ENCODE measurements around the gene FIG4. TPM values are rescaled to one million over a fixed set of nuclear protein-coding genes. Genes with fewer than 3 reads are reported as not detected.

The FIG4 gene
- total and polyA plus RNA-seq, 2 experiments from 2014 or later, result 8.0 to 10.9 TPM

DNA sequence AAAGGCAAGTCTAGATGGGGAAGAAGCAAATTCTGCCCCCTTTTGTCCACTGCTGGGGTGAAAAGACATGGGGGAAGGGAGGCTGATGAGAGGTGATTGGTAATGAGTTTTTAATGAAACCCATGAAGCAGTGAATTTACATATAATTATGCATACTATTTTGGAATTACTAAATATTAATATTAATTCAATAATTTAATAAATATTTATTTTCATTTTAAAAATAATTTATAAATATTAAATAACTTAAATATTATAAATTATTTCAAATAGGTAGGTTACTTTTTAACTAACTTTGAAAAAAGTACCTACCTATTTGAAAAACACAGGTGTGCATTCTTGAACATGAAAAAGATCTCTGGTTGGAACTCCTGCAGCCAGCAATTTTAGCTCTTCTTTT lies 148.9 kb downstream of the FIG4 start:
- TF ChIP-seq CTCF (IDR thresholded peaks at IDR 0.05; ENCODE audit: poor library complexity) (no peak), EZH2 (IDR thresholded peaks at IDR 0.05; ENCODE audit: borderline replicate concordance) (no peak), EZH2phosphoT487 (IDR thresholded peaks at IDR 0.05; ENCODE audit: low read depth, severe bottlenecking, unreplicated experiment) (no peak)
- H3K27ac ChIP-seq, result no peak overlapping the region
- no peaks in the 10 kb centered on the region for H3K9me2 ChIP-seq (replicated peaks; ENCODE audit: insufficient read depth)

GRCh38 chr6:109840796-109841195 lies 149.7 kb downstream of the FIG4 start:
- Histone ChIP-seq H3K4me3 (no peak overlapping the region), H3K79me2 (no peaks in the 10 kb centered on the region), H2AFZ (no peak overlapping the region), H3K4me2 (no peak overlapping the region), H3K27me3 (no peaks in the 10 kb centered on the region), H3K9me2 (replicated peaks; ENCODE audit: insufficient read depth) (no peaks in the 10 kb centered on the region), H3K36me3 (replicated peaks; ENCODE audit: insufficient read depth, low read depth) (no peaks in the 10 kb centered on the region), H3K27ac (no peak overlapping the region), H4K20me1 (ENCODE audit: insufficient read depth, poor library complexity, severe bottlenecking) (no peaks in the 10 kb centered on the region), H3K4me1 (ENCODE audit: insufficient read depth) (no peaks in the 10 kb centered on the region), H3K9me3 (ENCODE audit: low read depth) (no peaks in the 10 kb centered on the region)
- no peak for DNase-seq (ENCODE audit: low spot score)
- WGBS (ENCODE audit: low lambda C conversion rate, missing lambda C conversion rate), result 92% methylated on average over 5 of the region's 5 CpGs
- no peak for TF ChIP-seq EZH2phosphoT487 (IDR thresholded peaks at IDR 0.05; ENCODE audit: low read depth, severe bottlenecking, unreplicated experiment)
- TF ChIP-seq CTCF (IDR thresholded peaks at IDR 0.05; ENCODE audit: poor library complexity), result no peak
- no peak for TF ChIP-seq EZH2 (IDR thresholded peaks at IDR 0.05; ENCODE audit: borderline replicate concordance)

More for the DNA sequence above, 148.9 kb downstream of the FIG4 start:
- DNase-seq (ENCODE audit: low spot score), result no peak
- Histone ChIP-seq H3K36me3 (replicated peaks; ENCODE audit: insufficient read depth, low read depth) (no peaks in the 10 kb centered on the region), H3K79me2 (no peaks in the 10 kb centered on the region), H3K4me1 (ENCODE audit: insufficient read depth) (peaks cover 5% of the 10 kb centered on the region), H4K20me1 (ENCODE audit: insufficient read depth, poor library complexity, severe bottlenecking) (no peaks in the 10 kb centered on the region), H3K4me2 (no peak overlapping the region), H3K27me3 (no peaks in the 10 kb centered on the region), H3K9me3 (ENCODE audit: low read depth) (no peaks in the 10 kb centered on the region), H2AFZ (no peak overlapping the region), H3K4me3 (no peak overlapping the region)

GRCh38 chr6:109841869-109842268 lies 150.8 kb downstream of the FIG4 start:
- Histone ChIP-seq H3K36me3 (replicated peaks; ENCODE audit: insufficient read depth, low read depth) (no peaks in the 10 kb centered on the region), H2AFZ (no peak overlapping the region), H3K4me1 (ENCODE audit: insufficient read depth) (no peaks in the 10 kb centered on the region), H3K79me2 (no peaks in the 10 kb centered on the region), H3K27me3 (no peaks in the 10 kb centered on the region), H4K20me1 (ENCODE audit: insufficient read depth, poor library complexity, severe bottlenecking) (no peaks in the 10 kb centered on the region), H3K9me3 (ENCODE audit: low read depth) (no peaks in the 10 kb centered on the region), H3K9me2 (replicated peaks; ENCODE audit: insufficient read depth) (no peaks in the 10 kb centered on the region), H3K27ac (no peak overlapping the region), H3K4me3 (no peak overlapping the region), H3K4me2 (no peak overlapping the region)
- no peak for TF ChIP-seq EZH2phosphoT487 (IDR thresholded peaks at IDR 0.05; ENCODE audit: low read depth, severe bottlenecking, unreplicated experiment)
- TF ChIP-seq CTCF (IDR thresholded peaks at IDR 0.05; ENCODE audit: poor library complexity), result no peak
- no peak for TF ChIP-seq EZH2 (IDR thresholded peaks at IDR 0.05; ENCODE audit: borderline replicate concordance)
- WGBS (ENCODE audit: low lambda C conversion rate, missing lambda C conversion rate), result 96% methylated on average over 3 of the region's 3 CpGs
- no peak for DNase-seq (ENCODE audit: low spot score)

DNA sequence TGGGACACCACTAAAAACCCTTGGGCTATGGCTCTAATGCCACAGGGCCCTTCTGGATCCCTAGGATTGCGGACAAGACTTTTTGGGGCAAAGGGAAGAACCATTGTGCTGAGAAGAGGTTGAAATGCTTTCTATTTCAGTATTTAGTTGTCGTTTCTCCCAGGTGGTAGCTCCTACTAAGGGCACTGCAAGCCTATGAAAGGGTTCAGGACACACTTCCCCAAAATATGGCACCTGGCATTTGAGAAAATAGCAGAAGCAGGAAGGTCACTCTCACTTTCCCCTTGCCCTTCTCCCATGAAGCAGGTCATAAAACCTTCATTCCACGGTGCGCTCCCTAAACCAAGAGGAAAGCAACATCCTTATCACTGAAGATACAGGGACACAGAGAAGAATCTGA lies 161.6 kb downstream of the FIG4 start:
- 78% methylated on average over 4 of the region's 4 CpGs for WGBS (ENCODE audit: low lambda C conversion rate, missing lambda C conversion rate)
- no peak overlapping the region for H3K27ac ChIP-seq

More for the DNA sequence above, 161.6 kb downstream of the FIG4 start:
- TF ChIP-seq EZH2 (IDR thresholded peaks at IDR 0.05; ENCODE audit: borderline replicate concordance) (no peak), EZH2phosphoT487 (IDR thresholded peaks at IDR 0.05; ENCODE audit: low read depth, severe bottlenecking, unreplicated experiment) (no peak), CTCF (IDR thresholded peaks at IDR 0.05; ENCODE audit: poor library complexity) (no peak)
- H3K27me3 ChIP-seq, result no peaks in the 10 kb centered on the region
- H3K9me2 ChIP-seq (replicated peaks; ENCODE audit: insufficient read depth), result no peaks in the 10 kb centered on the region
- H2AFZ ChIP-seq, result no peak overlapping the region
- H3K4me2 ChIP-seq, result no peak overlapping the region
- H3K4me3 ChIP-seq, result no peak overlapping the region
- H3K9me3 ChIP-seq (ENCODE audit: low read depth), result no peaks in the 10 kb centered on the region
- no peak for DNase-seq (ENCODE audit: low spot score)
- no peaks in the 10 kb centered on the region for H3K4me1 ChIP-seq (ENCODE audit: insufficient read depth)
- no peaks in the 10 kb centered on the region for H3K36me3 ChIP-seq (replicated peaks; ENCODE audit: insufficient read depth, low read depth)
- no peaks in the 10 kb centered on the region for H4K20me1 ChIP-seq (ENCODE audit: insufficient read depth, poor library complexity, severe bottlenecking)
- H3K79me2 ChIP-seq, result no peaks in the 10 kb centered on the region
